Spleen (tissue), 7 donors: Measurements from ENCODE around the gene GTF2I.

Source experiments
- POLR2AphosphoS5 ChIP-seq, 3 donors: sonication (generic); formaldehyde crosslinking; IDR thresholded peaks; one replicate each; pipeline ENCODE4 v1.5.1; 2017; ENCODE audit warnings: antibody characterized with exemption in 3 of 3
- TF ChIP-seq, protein P1 (sequence below), 11 experiments: fragments of 200-600 bp in 7 of 11; fragments of 450-650 bp in 4 of 11; sonication (generic) in 4 of 11; IDR thresholded peaks in 8 of 11; conservative IDR thresholded peaks in 3 of 11; 1 replicate in 7 of 11; 2 replicates in 4 of 11; pipeline versions ENCODE4 v1.4.0 to v1.8.0; 2016 to 2021; ENCODE audit warnings: antibody characterized with exemption in 11 of 11, inconsistent platforms in 4 of 11, mild to moderate bottlenecking in 1 of 11
- donor health status: DM: no; HTN: no; CAD: no; lungs with moderate emphysema.
- donor health status: DM: no; HTN: no; CAD: no.
- donor health status: DM: no; HTN: no; CAD: no.

GRCh38 chr7:74625446-74625845 lies 32.1 kb upstream of the GTF2I start:
- TF ChIP-seq, protein P1, sequence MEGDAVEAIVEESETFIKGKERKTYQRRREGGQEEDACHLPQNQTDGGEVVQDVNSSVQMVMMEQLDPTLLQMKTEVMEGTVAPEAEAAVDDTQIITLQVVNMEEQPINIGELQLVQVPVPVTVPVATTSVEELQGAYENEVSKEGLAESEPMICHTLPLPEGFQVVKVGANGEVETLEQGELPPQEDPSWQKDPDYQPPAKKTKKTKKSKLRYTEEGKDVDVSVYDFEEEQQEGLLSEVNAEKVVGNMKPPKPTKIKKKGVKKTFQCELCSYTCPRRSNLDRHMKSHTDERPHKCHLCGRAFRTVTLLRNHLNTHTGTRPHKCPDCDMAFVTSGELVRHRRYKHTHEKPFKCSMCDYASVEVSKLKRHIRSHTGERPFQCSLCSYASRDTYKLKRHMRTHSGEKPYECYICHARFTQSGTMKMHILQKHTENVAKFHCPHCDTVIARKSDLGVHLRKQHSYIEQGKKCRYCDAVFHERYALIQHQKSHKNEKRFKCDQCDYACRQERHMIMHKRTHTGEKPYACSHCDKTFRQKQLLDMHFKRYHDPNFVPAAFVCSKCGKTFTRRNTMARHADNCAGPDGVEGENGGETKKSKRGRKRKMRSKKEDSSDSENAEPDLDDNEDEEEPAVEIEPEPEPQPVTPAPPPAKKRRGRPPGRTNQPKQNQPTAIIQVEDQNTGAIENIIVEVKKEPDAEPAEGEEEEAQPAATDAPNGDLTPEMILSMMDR (IDR thresholded peaks at IDR 0.05 in 8 of 11, conservative IDR thresholded peaks at IDR 0.05 in 3 of 11), result peak in 4 of 11 experiments; percentile 18 to 27 (median 18)
- no peak for TF ChIP-seq POLR2AphosphoS5 (IDR thresholded peaks at IDR 0.05)
